BLaER1 (cell line): ENCODE measurements around the gene IL27RA.
A peak's percentile ranks its signal among the peaks of the same experiment; 100 is the strongest.

Source experiments
- H3K27ac ChIP-seq: shearing (Covaris generic); formaldehyde crosslinking; 2 replicates; pipeline ENCODE4 v1.8.1; 2022
- H3K27me3 ChIP-seq: shearing (Covaris generic); formaldehyde crosslinking; 2 replicates; pipeline ENCODE4 v1.8.1; 2022
- H3K36me3 ChIP-seq: shearing (Covaris generic); formaldehyde crosslinking; 2 replicates; pipeline ENCODE4 v1.8.1; 2022
- H3K4me1 ChIP-seq: shearing (Covaris generic); formaldehyde crosslinking; 2 replicates; pipeline ENCODE4 v1.8.1; 2022
- H3K4me2 ChIP-seq: shearing (Covaris generic); formaldehyde crosslinking; 2 replicates; pipeline ENCODE4 v1.8.1; 2022
- H3K4me3 ChIP-seq: shearing (Covaris generic); formaldehyde crosslinking; 2 replicates; pipeline ENCODE4 v1.8.1; 2022
- H3K9ac ChIP-seq: shearing (Covaris generic); formaldehyde crosslinking; 2 replicates; pipeline ENCODE4 v1.8.1; 2022
- H3K9me3 ChIP-seq: shearing (Covaris generic); formaldehyde crosslinking; 2 replicates; pipeline ENCODE4 v1.8.1; 2022
- H4K20me1 ChIP-seq: shearing (Covaris generic); formaldehyde crosslinking; 2 replicates; pipeline ENCODE4 v1.8.1; 2022
- Cebpa-rat ChIP-seq: shearing (Covaris generic); IDR thresholded peaks from 2 replicates; pipeline ENCODE4 v1.8.1; 2022

Gene IL27RA

DNA sequence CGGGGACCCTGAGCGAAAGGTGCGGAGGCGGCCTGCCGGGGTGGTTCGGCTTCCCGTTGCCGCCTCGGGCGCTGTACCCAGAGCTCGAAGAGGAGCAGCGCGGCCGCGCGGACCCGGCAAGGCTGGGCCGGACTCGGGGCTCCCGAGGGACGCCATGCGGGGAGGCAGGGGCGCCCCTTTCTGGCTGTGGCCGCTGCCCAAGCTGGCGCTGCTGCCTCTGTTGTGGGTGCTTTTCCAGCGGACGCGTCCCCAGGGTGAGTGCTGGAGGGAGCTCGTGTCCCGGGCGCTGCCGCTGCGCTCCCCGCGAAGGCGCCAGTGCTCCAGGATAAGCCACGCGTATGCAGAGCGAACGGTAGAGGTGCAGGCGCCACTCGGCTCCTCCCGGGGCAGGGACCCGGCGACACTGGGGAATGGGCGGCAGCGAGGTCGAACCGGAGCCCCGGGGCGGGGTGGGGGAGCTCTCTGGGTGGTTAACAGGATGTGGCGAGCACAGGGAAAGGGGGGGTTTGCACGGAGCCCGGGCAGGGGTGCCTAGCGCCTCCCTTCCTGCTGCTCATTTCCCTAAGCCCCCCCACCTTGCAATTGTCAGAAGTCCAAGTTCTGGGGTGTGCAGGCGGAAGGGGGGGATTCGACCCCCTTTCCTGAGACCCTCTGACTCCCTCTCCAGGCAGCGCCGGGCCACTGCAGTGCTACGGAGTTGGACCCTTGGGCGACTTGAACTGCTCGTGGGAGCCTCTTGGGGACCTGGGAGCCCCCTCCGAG is at the start of gene IL27RA:
Gene IL27RA, plus strand, starts transcription at position 44 of the 762 bp plus-strand sequence. Its CDS starts 111 bp downstream, at position 155.
- Histone ChIP-seq H4K20me1 (no peaks in the 10 kb centered on the region), H3K27ac (peak within 1 kb of the TSS; percentile 80), H3K9me3 (no peaks in the 10 kb centered on the region), H3K27me3 (no peaks in the 10 kb centered on the region), H3K4me1 (peaks cover 31% of the 10 kb centered on the region), H3K9ac (peak within 1 kb of the TSS; percentile 78), H3K4me3 (peak within 1 kb of the TSS; percentile 77), H3K4me2 (peak within 1 kb of the TSS; percentile 96), H3K36me3 (no peaks in the 10 kb centered on the region)
- TF ChIP-seq Cebpa-rat, result no peak

DNA sequence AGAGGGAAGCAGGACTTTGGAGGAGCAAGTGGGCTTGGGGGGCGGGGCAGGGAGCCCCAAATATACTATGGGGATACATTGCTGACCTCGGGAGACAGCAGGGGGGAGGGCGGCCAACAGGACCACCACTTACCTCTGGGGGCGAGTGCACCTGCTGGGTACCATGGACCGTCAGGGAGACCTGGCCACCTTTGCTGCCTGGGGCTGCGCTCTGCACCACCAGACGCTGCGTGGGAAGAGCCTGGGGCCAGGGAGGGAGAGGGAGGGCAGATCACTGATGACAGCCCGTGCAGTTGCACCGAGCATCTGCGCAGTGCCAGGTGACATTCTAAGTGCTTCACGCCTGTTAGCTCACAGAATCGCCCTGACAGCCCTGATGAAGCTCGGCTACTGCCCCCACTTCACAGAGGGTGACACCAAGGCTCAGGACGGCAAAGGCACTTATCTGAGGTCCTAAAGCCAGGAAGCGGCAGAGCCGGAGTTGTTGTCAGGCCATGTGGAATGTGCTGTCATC is 49.5 kb upstream of the IL27RA start:
- Histone ChIP-seq H3K27ac (peak overlapping the region; percentile 59), H3K4me3 (no peak overlapping the region), H3K36me3 (peaks cover 18% of the 10 kb centered on the region; the same call in 1 of the 2 replicates), H3K4me1 (peaks cover 89% of the 10 kb centered on the region), H3K27me3 (peaks cover 30% of the 10 kb centered on the region), H3K9ac (peak overlapping the region; percentile 49; the same call in 1 of the 2 replicates), H3K9me3 (no peaks in the 10 kb centered on the region), H4K20me1 (no peaks in the 10 kb centered on the region), H3K4me2 (peak overlapping the region; percentile 87)
- no peak for TF ChIP-seq Cebpa-rat

DNA sequence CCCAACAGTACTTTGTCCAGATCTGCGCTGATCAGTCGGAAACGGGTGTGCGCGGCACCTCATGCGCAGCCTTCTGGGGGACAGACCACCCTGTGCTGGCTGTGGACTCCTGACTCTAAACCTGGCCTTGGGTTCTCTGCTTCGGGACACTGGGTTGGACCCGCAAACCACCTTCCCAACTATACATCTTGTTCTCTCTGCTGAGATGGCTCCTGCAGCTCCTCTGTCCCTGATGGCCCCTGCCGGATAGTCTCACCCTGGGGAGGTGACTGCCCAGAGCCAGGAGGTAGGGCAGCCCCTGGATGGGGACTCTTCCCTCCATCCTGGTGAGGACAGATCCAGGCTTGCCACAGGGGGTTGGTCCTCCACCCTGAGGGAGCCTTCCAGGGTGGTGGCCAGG is 48.8 kb upstream of the IL27RA start:
- H3K9me3 ChIP-seq, result no peaks in the 10 kb centered on the region
- H3K27ac ChIP-seq, result no peak overlapping the region
- H3K4me1 ChIP-seq, result peaks cover 97% of the 10 kb centered on the region
- TF ChIP-seq Cebpa-rat, result no peak
- H3K36me3 ChIP-seq, result peaks cover 16% of the 10 kb centered on the region; the same call in 1 of the 2 replicates
- H3K27me3 ChIP-seq, result peaks cover 30% of the 10 kb centered on the region
- H3K4me2 ChIP-seq, result peak overlapping the region; percentile 87
- no peak overlapping the region for H3K4me3 ChIP-seq
- H3K9ac ChIP-seq, result no peak overlapping the region
- H4K20me1 ChIP-seq, result no peaks in the 10 kb centered on the region

DNA sequence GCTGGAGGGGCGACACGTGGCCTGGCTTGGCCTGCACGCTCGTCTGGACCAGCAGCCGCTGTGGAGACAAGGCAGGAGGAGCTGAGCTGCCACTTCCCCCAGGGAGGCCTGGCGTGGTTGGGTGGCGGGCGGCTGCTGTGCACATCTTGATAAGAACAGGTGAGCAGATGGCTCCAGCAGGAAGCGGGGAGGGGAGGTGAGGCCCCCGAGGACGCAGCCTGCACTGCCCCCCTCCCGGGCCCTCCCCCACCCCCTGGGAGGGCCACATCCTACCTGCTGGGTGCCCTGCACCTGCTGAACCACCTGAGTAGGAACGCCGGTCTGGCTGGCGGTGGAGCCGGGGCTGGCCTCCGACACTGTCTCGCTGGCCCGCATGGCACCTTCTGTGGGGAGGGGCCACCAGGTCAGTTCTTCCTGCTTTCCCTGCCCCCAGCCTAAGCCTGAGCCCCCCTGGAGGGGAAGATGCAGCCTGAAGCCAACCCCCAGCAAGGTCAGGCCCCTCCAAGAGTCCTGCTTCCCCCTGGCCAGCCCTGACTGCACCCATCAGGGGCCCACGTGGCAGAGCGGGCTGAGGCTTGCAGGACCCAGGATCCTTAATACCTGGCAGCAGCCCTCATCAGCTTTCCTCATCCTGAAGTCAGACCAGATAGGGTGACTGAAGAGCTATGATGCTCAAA is 48.2 kb upstream of the IL27RA start:
- H3K27me3 ChIP-seq, result peaks cover 26% of the 10 kb centered on the region
- H3K9ac ChIP-seq, result no peak overlapping the region
- H3K27ac ChIP-seq, result peak overlapping the region; percentile 55; the same call in 1 of the 2 replicates
- no peaks in the 10 kb centered on the region for H3K9me3 ChIP-seq
- no peak for TF ChIP-seq Cebpa-rat
- H3K4me3 ChIP-seq, result no peak overlapping the region
- H4K20me1 ChIP-seq, result no peaks in the 10 kb centered on the region
- peak overlapping the region; percentile 87 for H3K4me2 ChIP-seq
- peaks cover 97% of the 10 kb centered on the region for H3K4me1 ChIP-seq
- peaks cover 16% of the 10 kb centered on the region; the same call in 1 of the 2 replicates for H3K36me3 ChIP-seq

DNA sequence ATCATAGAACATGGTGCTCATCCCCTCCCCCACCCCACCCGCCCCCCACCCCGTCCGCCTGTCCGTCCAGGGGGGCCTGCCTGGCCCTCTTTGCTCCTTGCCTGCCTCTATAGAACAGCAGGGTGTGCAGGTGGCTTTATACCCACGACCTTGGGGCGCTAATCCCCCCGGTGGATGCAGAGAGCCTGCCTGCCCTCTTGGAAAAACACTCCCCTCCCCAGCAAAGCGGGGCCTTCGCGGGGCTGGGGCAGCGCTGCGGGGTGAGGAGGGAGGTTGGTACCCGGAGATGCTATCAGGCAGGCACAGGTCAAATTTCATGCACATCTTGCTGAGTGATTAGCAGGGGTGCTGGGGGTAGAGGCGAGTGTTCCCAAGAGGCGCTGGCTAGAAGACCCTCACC is 47.4 kb upstream of the IL27RA start:
- no peak for TF ChIP-seq Cebpa-rat
- peaks cover 99% of the 10 kb centered on the region for H3K4me1 ChIP-seq
- no peak overlapping the region for H3K9ac ChIP-seq
- peaks cover 20% of the 10 kb centered on the region for H3K27me3 ChIP-seq
- H3K27ac ChIP-seq, result peak overlapping the region; percentile 98; the same call in 1 of the 2 replicates
- H4K20me1 ChIP-seq, result no peaks in the 10 kb centered on the region
- H3K4me3 ChIP-seq, result no peak overlapping the region
- H3K4me2 ChIP-seq, result peak overlapping the region; percentile 100
- H3K9me3 ChIP-seq, result no peaks in the 10 kb centered on the region
- H3K36me3 ChIP-seq, result peaks cover 16% of the 10 kb centered on the region; the same call in 1 of the 2 replicates

DNA sequence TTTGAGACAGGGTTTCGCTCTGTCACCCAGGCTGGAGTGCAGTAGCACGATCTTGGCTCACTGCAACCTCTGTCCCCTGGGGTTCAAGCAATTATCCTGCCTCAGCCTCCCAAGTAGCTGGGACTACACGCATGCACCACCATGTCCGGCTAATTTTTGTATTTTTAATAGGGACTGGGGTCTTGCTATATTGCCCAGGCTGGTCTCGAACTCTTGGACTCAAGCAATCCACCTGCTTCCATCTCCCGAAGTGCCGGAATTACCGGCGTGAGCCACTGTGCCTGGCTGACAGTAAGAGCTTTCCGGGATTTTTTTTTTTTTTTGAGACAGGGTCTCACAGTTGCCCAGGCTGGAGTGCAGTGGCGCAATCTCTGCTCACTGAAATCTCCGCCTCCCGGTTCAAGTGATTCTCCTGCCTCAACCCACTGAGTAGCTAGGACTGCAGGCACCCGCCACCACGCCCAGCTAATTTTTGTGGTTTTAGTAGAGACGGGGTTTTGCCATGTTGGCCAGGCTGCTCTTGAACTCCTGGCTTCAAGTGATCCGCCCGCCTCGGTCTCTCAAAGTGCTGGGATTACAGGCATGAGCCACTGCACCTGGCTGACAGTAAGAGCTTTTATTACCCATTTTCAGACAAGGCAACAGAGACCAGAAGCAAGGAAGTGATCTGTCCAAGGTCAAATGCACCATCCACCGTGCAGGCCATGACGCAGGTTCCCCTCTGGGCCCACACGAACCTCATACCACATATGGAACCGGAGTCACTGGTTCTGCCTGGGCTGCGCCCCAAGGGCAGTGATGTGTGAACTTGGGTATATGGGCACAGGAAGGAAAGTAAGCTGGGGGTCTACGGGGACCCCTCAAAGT is 46.5 kb upstream of the IL27RA start:
- no peaks in the 10 kb centered on the region for H4K20me1 ChIP-seq
- H3K4me1 ChIP-seq, result peaks cover 99% of the 10 kb centered on the region
- no peaks in the 10 kb centered on the region for H3K9me3 ChIP-seq
- peak overlapping the region; percentile 21; the same call in 1 of the 2 replicates for H3K4me3 ChIP-seq
- peak overlapping the region; percentile 100 for H3K4me2 ChIP-seq
- peaks cover 10% of the 10 kb centered on the region for H3K27me3 ChIP-seq
- peaks cover 14% of the 10 kb centered on the region; the same call in 1 of the 2 replicates for H3K36me3 ChIP-seq
- TF ChIP-seq Cebpa-rat, result peak; percentile 90
- no peak overlapping the region for H3K9ac ChIP-seq
- peak overlapping the region; percentile 98 for H3K27ac ChIP-seq

DNA sequence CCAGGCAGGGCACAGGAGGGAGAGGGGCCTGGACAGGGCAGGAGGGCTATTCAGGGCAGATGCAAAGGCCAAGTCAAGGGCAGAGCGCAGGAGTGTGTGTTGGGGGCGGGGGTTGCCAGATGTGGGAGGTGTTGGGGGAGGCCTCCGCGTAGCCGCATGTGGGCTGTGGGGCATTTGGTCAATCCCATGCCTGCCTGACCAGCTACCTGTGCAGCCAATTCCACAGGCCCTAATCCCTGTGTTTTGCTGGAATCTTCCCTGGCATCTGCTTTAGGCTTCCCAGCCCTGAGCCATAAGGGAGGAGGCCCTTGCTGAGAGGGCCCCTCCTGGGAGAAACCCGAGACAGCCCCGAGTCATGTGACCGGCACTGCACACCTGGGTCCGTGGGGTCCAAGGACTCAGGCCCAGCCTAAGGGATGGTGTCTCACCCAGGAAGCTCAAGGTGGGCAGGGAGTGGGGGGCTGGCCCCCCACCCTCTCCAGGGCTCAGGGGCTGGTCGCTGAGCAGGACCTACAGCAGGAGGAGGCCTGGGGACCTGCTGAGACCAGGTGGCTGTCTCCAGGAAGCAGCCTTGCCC is 45.7 kb upstream of the IL27RA start:
- H3K9ac ChIP-seq, result peak overlapping the region; percentile 83

DNA sequence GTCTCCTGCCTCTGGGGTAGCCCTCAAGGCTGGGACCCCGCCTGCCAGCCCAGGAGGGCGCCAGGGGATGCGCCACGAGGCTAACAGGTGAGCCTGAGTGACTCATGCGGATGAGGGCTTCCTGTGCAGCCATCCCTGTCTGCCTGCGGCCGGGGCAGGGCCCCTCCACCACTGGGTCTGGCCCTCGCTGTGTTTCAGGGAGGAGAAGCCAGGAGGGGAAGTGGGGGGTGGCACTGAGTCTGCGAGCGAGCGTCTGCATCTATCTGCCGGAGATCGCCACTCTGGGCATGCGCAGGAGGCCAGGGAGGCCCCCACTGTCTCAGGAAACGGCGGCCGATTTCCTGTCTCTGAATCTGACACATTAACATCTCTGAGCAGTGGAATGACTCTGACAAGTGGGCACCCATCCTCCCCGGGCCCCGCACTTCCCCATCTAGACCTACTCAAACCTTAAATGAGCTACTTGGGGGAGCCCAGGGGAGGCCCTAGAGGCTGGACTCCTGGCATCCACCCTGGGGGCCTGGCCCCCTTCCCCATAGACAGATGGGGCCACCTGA is 45.1 kb upstream of the IL27RA start:
- Histone ChIP-seq H3K27ac (peak overlapping the region; percentile 98), H3K9me3 (no peaks in the 10 kb centered on the region), H3K36me3 (peaks cover 13% of the 10 kb centered on the region; the same call in 1 of the 2 replicates), H3K9ac (peak overlapping the region; percentile 83), H3K4me3 (peak overlapping the region; percentile 62), H4K20me1 (no peaks in the 10 kb centered on the region), H3K4me1 (peaks cover 96% of the 10 kb centered on the region), H3K27me3 (no peaks in the 10 kb centered on the region), H3K4me2 (peak overlapping the region; percentile 100)
- TF ChIP-seq Cebpa-rat, result no peak

More for the DNA sequence above, 45.7 kb upstream of the IL27RA start:
- H3K36me3 ChIP-seq, result peaks cover 11% of the 10 kb centered on the region; the same call in 1 of the 2 replicates
- H3K4me1 ChIP-seq, result peaks cover 96% of the 10 kb centered on the region
- peak overlapping the region; percentile 98 for H3K27ac ChIP-seq
- H3K9me3 ChIP-seq, result no peaks in the 10 kb centered on the region
- H3K4me3 ChIP-seq, result peak overlapping the region; percentile 21; the same call in 1 of the 2 replicates
- no peaks in the 10 kb centered on the region for H4K20me1 ChIP-seq
- H3K4me2 ChIP-seq, result peak overlapping the region; percentile 100
- TF ChIP-seq Cebpa-rat, result no peak
- 0 out of 2 replicates have a peak, but pooled peaks cover 3% of the 10 kb centered on the region for H3K27me3 ChIP-seq
